DOHH2 (cell line): ENCODE measurements around the gene NEMP1.

Experiments used
- EZH2phosphoT487 ChIP-seq: fragments of 200-600 bp; sonication (generic); IDR thresholded peaks from 2 replicates; pipeline ENCODE4 v1.6.1; 2017; ENCODE audit warnings: borderline replicate concordance, mild to moderate bottlenecking, antibody characterized with exemption, low read length, moderate library complexity, mixed read lengths
- TF ChIP-seq, protein P1 (sequence below): fragments of 200-600 bp; sonication (generic); IDR thresholded peaks from one replicate; pipeline ENCODE4 v1.5.1; 2014; ENCODE audit warnings: antibody characterized with exemption, mild to moderate bottlenecking, low read depth, low read length; ENCODE audit not compliant: poor library complexity, severe bottlenecking

GRCh38 chr12:57119294-57120085 is 40.9 kb upstream of the NEMP1 start:
- TF ChIP-seq, protein P1, sequence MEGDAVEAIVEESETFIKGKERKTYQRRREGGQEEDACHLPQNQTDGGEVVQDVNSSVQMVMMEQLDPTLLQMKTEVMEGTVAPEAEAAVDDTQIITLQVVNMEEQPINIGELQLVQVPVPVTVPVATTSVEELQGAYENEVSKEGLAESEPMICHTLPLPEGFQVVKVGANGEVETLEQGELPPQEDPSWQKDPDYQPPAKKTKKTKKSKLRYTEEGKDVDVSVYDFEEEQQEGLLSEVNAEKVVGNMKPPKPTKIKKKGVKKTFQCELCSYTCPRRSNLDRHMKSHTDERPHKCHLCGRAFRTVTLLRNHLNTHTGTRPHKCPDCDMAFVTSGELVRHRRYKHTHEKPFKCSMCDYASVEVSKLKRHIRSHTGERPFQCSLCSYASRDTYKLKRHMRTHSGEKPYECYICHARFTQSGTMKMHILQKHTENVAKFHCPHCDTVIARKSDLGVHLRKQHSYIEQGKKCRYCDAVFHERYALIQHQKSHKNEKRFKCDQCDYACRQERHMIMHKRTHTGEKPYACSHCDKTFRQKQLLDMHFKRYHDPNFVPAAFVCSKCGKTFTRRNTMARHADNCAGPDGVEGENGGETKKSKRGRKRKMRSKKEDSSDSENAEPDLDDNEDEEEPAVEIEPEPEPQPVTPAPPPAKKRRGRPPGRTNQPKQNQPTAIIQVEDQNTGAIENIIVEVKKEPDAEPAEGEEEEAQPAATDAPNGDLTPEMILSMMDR, result no peak
- no peak for TF ChIP-seq EZH2phosphoT487
